ENCODE data around the gene MYB.

- TF ChIP-seq CTCF (conservative IDR thresholded peaks at IDR 0.05) (no peak), ZFX (IDR thresholded peaks at IDR 0.05) (no peak)
These were observed 36.4 kb upstream of the MYB start for GRCh38 chr6:135144673-135145062.
